ENCODE measurements around the gene HSD11B1L. TPM values are rescaled to one million over a fixed set of nuclear protein-coding genes. Genes with fewer than 3 reads are reported as not detected.

Gene HSD11B1L
- total and polyA plus RNA-seq, 5 experiments from 2014 or later = 2.8 to 6.0 (median 5.5) TPM

- H3K36me3 Mint-ChIP-seq = peaks cover 0 to 34% (median 0%) of the 10 kb centered on the region in 3 donors
- peak overlapping the region; percentile 90 to 99 (median 96) for H3K27ac Mint-ChIP-seq
- H3K4me3 Mint-ChIP-seq = peak overlapping the region; percentile 90 to 99 (median 94)
- peaks cover 19 to 37% (median 31%) of the 10 kb centered on the region in 4 donors for H3K4me1 Mint-ChIP-seq
- H3K9me3 Mint-ChIP-seq = no peaks in the 10 kb centered on the region
- DNase-seq (peak in 6 of 10 donors; percentile 28 to 66 (median 40)), ATAC-seq (peak in 1 of 2 donors; percentile 1)
- H3K27me3 Mint-ChIP-seq = no peaks in the 10 kb centered on the region
- POLR2A ChIA-PET = interaction anchor here (0.5 to 4.2 kb wide), 10 partner anchors 11 to 808 kb away, joined by 3 to 68 read pairs (median 4); partner anchors contain the start of genes CATSPERD, DUS3L, HSD11B1L and LONP1
Measured at GRCh38 chr19:5690955-5691821, 10.4 kb downstream of the HSD11B1L start.

- H3K4me3 Mint-ChIP-seq = peak overlapping the region; percentile 43 to 97 (median 92)
- H3K9me3 Mint-ChIP-seq = no peaks in the 10 kb centered on the region
- POLR2A ChIA-PET = interaction anchor here (1.0 to 4.2 kb wide), 4 partner anchors 12 to 71 kb away, joined by 3 to 68 read pairs (median 28); partner anchors contain the start of genes CATSPERD, HSD11B1L, LONP1 and MICOS13
- peak overlapping the region; percentile 48 to 98 (median 82) for H3K27ac Mint-ChIP-seq
- peaks cover 0 to 40% (median 0%) of the 10 kb centered on the region in 3 donors for H3K36me3 Mint-ChIP-seq
- H3K27me3 Mint-ChIP-seq = no peaks in the 10 kb centered on the region
- ATAC-seq = no peak
- H3K4me1 Mint-ChIP-seq = peaks cover 19 to 31% (median 28%) of the 10 kb centered on the region in 4 donors
- DNase-seq = peak in 1 of 10 donors; percentile 21
Measured at GRCh38 chr19:5691822-5692722, 11.2 kb downstream of the HSD11B1L start.

GRCh38 chr19:5692723-5693194, 11.9 kb downstream of the HSD11B1L start:
- peaks cover 19 to 31% (median 29%) of the 10 kb centered on the region in 4 donors for H3K4me1 Mint-ChIP-seq
- POLR2A ChIA-PET = interaction anchor here (1.0 kb wide), 1 partner anchor 13 kb away, joined by 3 read pairs; no protein-coding TSS in a partner anchor
- H3K36me3 Mint-ChIP-seq = peaks cover 0 to 43% (median 0%) of the 10 kb centered on the region in 3 donors
- ATAC-seq (no peak), DNase-seq (no peak)
- peak overlapping the region in 7 of 10 donors; percentile 33 to 96 (median 72) for H3K27ac Mint-ChIP-seq
- H3K4me3 Mint-ChIP-seq = peak overlapping the region; percentile 42 to 96 (median 72)
- no peaks in the 10 kb centered on the region for H3K27me3 Mint-ChIP-seq
- no peaks in the 10 kb centered on the region for H3K9me3 Mint-ChIP-seq

GRCh38 chr19:5693195-5694166, 12.7 kb downstream of the HSD11B1L start:
- Mint-ChIP-seq H3K36me3 (peaks cover 0 to 44% (median 0%) of the 10 kb centered on the region in 3 donors), H3K27me3 (no peaks in the 10 kb centered on the region), H3K27ac (peak overlapping the region in 3 of 10 donors; percentile 55 to 74 (median 56)), H3K9me3 (no peaks in the 10 kb centered on the region), H3K4me3 (peak overlapping the region in 3 of 10 donors; percentile 14 to 51 (median 24)), H3K4me1 (peaks cover 15 to 31% (median 24%) of the 10 kb centered on the region in 4 donors)
- DNase-seq = peak in 1 of 10 donors; percentile 14
- POLR2A ChIA-PET = interaction anchor here (0.6 to 1.3 kb wide), 4 partner anchors 9 to 25 kb away, joined by 3 read pairs; no protein-coding TSS in a partner anchor
- ATAC-seq = no peak

GRCh38 chr19:5694167-5694955, 13.5 kb downstream of the HSD11B1L start:
- Mint-ChIP-seq H3K27me3 (no peaks in the 10 kb centered on the region), H3K4me1 (peaks cover 15 to 31% (median 23%) of the 10 kb centered on the region in 4 donors), H3K4me3 (peak overlapping the region in 2 of 10 donors; percentile 2 to 43), H3K36me3 (peaks cover 0 to 50% (median 0%) of the 10 kb centered on the region in 3 donors), H3K9me3 (no peaks in the 10 kb centered on the region), H3K27ac (peak overlapping the region in 2 of 10 donors; percentile 19 to 52)
- POLR2A ChIA-PET = interaction anchor here (0.6 to 1.3 kb wide), 3 partner anchors 8 to 25 kb away, joined by 3 read pairs; no protein-coding TSS in a partner anchor
- ATAC-seq (no peak), DNase-seq (peak in 1 of 10 donors; percentile 17)

- Mint-ChIP-seq H3K9me3 (no peaks in the 10 kb centered on the region), H3K4me3 (peak overlapping the region in 1 of 10 donors; percentile 2), H3K4me1 (peaks cover 11 to 26% (median 18%) of the 10 kb centered on the region in 4 donors), H3K36me3 (peaks cover 0 to 50% (median 0%) of the 10 kb centered on the region in 3 donors), H3K27me3 (no peaks in the 10 kb centered on the region), H3K27ac (peak overlapping the region in 3 of 10 donors; percentile 19 to 72 (median 56))
- POLR2A ChIA-PET = interaction anchor here (0.7 to 0.9 kb wide), 2 partner anchors 8 to 20 kb away, joined by 3 to 5 read pairs; no protein-coding TSS in a partner anchor
- ATAC-seq (no peak), DNase-seq (peak in 1 of 10 donors; percentile 16)
Measured at GRCh38 chr19:5694956-5695648, 14.3 kb downstream of the HSD11B1L start.

GRCh38 chr19:5695649-5696195, 14.9 kb downstream of the HSD11B1L start:
- Mint-ChIP-seq H3K36me3 (peaks cover 0 to 49% (median 0%) of the 10 kb centered on the region in 3 donors), H3K27ac (peak overlapping the region in 2 of 10 donors; percentile 19 to 49), H3K4me1 (peaks cover 7 to 20% (median 14%) of the 10 kb centered on the region in 4 donors), H3K27me3 (no peaks in the 10 kb centered on the region), H3K4me3 (no peak overlapping the region), H3K9me3 (no peaks in the 10 kb centered on the region)
- ATAC-seq = no peak
- no peak for DNase-seq
- POLR2A ChIA-PET = interaction anchor here (0.7 kb wide), 1 partner anchor 20 kb away, joined by 5 read pairs; no protein-coding TSS in a partner anchor

- Mint-ChIP-seq H3K9me3 (no peaks in the 10 kb centered on the region), H3K27ac (peak overlapping the region in 2 of 10 donors; percentile 25 to 52), H3K4me1 (peaks cover 4 to 15% (median 9%) of the 10 kb centered on the region in 4 donors), H3K4me3 (no peak overlapping the region), H3K36me3 (peaks cover 0 to 47% (median 3%) of the 10 kb centered on the region in 3 donors), H3K27me3 (no peaks in the 10 kb centered on the region)
- DNase-seq = no peak
- POLR2A ChIA-PET = no interaction called here
- no peak for ATAC-seq
Measured at GRCh38 chr19:5696196-5697021, 15.6 kb downstream of the HSD11B1L start.
